Activated CD8-positive, alpha-beta memory T cell treated with anti-CD3 and anti-CD28 coated beads for 48 hours (primary cell): Measurements from ENCODE around the gene SNHG17.

ENCODE experiments used
- DNase-seq, 3 experiments: peaks; one replicate each; pipeline ENCODE4 v3.0.0-alpha.2; 2020; ENCODE audit warnings: low read depth in 2 of 3, low spot score in 2 of 3

SNHG17 gene

GRCh38 chr20:38377039-38377685 lies 58.0 kb downstream of the SNHG17 start:
- no peak for DNase-seq

GRCh38 chr20:38373898-38374297 lies 61.2 kb downstream of the SNHG17 start:
- no peak for DNase-seq

- DNase-seq = no peak
Measured at GRCh38 chr20:38373231-38373867, 61.8 kb downstream of the SNHG17 start.

GRCh38 chr20:38372806-38373205 lies 62.3 kb downstream of the SNHG17 start:
- DNase-seq = no peak
